ENCODE data around the gene TAAR6.

GRCh38 chr6:132590362-132590761 is 20.2 kb downstream of the TAAR6 start:
- TF ChIP-seq POLR2A (IDR thresholded peaks at IDR 0.05; ENCODE audit: low read depth, low read length) (no peak), EZH2 (IDR thresholded peaks at IDR 0.05; ENCODE audit: borderline replicate concordance, low read depth, low read length, severe bottlenecking) (no peak), FOS (IDR thresholded peaks at IDR 0.05; ENCODE audit: borderline replicate concordance, insufficient read depth, low read length) (no peak), GATA2 (IDR thresholded peaks at IDR 0.05; ENCODE audit: insufficient read depth, insufficient read length, low read depth, low read length) (no peak), POLR2AphosphoS5 (IDR thresholded peaks at IDR 0.05; ENCODE audit: insufficient read depth, low read depth, low read length) (no peak), CTCF (IDR thresholded peaks at IDR 0.05; ENCODE audit: extremely low read depth in 1 of 2, insufficient read depth in 1 of 2, low read depth in 1 of 2, low read length in 2 of 2) (no peak), JUN (IDR thresholded peaks at IDR 0.05; ENCODE audit: borderline replicate concordance, insufficient read depth, insufficient read length, low read depth) (no peak), MYC (IDR thresholded peaks at IDR 0.05; ENCODE audit: low read depth, low read length) (no peak)
